Testis (tissue), 3 donors: ENCODE results near the gene KCTD5. TPM values are rescaled to one million over a fixed set of nuclear protein-coding genes. Genes with fewer than 3 reads are reported as not detected.

Experiments
- DNase-seq: peaks from one replicate; pipeline ENCODE4 v3.0.0-alpha.2; 2019
- H3K27ac ChIP-seq, 2 donors: fragments of 200-600 bp; sonication (generic); one replicate each; pipeline ENCODE4 v1.5.1; 2019
- H3K27me3 ChIP-seq: fragments of 200-600 bp; sonication (generic); one replicate; pipeline ENCODE4 v1.5.1; 2019
- H3K36me3 ChIP-seq: fragments of 200-600 bp; sonication (generic); one replicate; pipeline ENCODE4 v1.5.1; 2017; ENCODE audit warnings: low read depth; ENCODE audit errors: missing control alignments
- H3K4me1 ChIP-seq: fragments of 200-600 bp; sonication (generic); one replicate; pipeline ENCODE4 v1.5.1; 2019
- H3K4me3 ChIP-seq, 2 donors: fragments of 200-600 bp; sonication (generic); one replicate each; pipeline ENCODE4 v1.5.1; 2017 to 2019
- H3K9me3 ChIP-seq: fragments of 200-600 bp; sonication (generic); one replicate; pipeline ENCODE4 v1.5.1; 2017
- CTCF ChIP-seq, 3 experiments: fragments of 450-650 bp in 2 of 3; fragments of 200-600 bp in 1 of 3; sonication (generic) in 1 of 3; IDR thresholded peaks; one replicate each; pipeline ENCODE4 v1.5.1; 2016 to 2019; ENCODE audit warnings: antibody characterized with exemption in 3 of 3, mild to moderate bottlenecking in 2 of 3, moderate library complexity in 1 of 3
- POLR2A ChIP-seq: fragments of 450-650 bp; IDR thresholded peaks from one replicate; pipeline ENCODE4 v1.6.1; 2017; ENCODE audit warnings: antibody characterized with exemption, mild to moderate bottlenecking, moderate library complexity
- whole genome bisulfite sequencing, 2 donors: methylation state at CpG; one replicate each; pipeline ENCODE4 v1.1.5; 2018; 5-methylcytosine and 5-hydroxymethylcytosine counted together
- intact Hi-C: fragments of 100-400 bp; cut with DNase I; formaldehyde crosslinking; loops from one replicate; pipeline ENCODE4 v1.15.1; 2023; ENCODE audit warnings: low total_unique reads
- polyA plus RNA-seq: library from polyadenylated mRNA; stranded (reverse); fragments of 350-450 nt; fragmentation: Illumina TruSeq; extraction: RNeasy Lipid Tissue Mini Kit (QIAGEN cat#74804); gene quantifications from one replicate; pipeline ENCODE4 v1.2.3, GENCODE V29; 2014; ENCODE audit warnings: low read depth, low replicate concordance; ENCODE audit not compliant: insufficient read depth
- total RNA-seq, 2 donors: library from RNA; depleted of rRNA; stranded (reverse); fragments of >200 nt; gene quantifications; one replicate each; pipeline ENCODE4 v1.2.3, GENCODE V29; 2016

KCTD5 gene
- total and polyA plus RNA-seq, 3 donors from 2014 or later = 33.3 to 72.2 (median 63.9) TPM

- Histone ChIP-seq H3K27ac (no peak overlapping the region), H3K36me3 (no peaks in the 10 kb centered on the region), H3K4me3 (no peak overlapping the region), H3K27me3 (no peaks in the 10 kb centered on the region), H3K4me1 (peaks cover 9% of the 10 kb centered on the region), H3K9me3 (no peaks in the 10 kb centered on the region)
- no peak for TF ChIP-seq CTCF (IDR thresholded peaks at IDR 0.05)
- TF ChIP-seq POLR2A = no peak
- intact Hi-C loops = no loop called here
- DNase-seq = no peak
- 93% methylated on average over 8 to 17 of the region's 17 CpGs for WGBS, 2 donors
Measured at GRCh38 chr16:2697401-2697948, 15.2 kb downstream of the KCTD5 start.

GRCh38 chr16:2698103-2698870 lies 16.0 kb downstream of the KCTD5 start:
- 90 to 93% methylated on average over 17 to 26 of the region's 28 CpGs for WGBS, 2 donors
- Histone ChIP-seq H3K27ac (no peak overlapping the region), H3K4me1 (peaks cover under 1% of the 10 kb centered on the region), H3K27me3 (no peaks in the 10 kb centered on the region), H3K9me3 (no peaks in the 10 kb centered on the region), H3K36me3 (no peaks in the 10 kb centered on the region), H3K4me3 (no peak overlapping the region)
- TF ChIP-seq POLR2A = no peak
- no peak for TF ChIP-seq CTCF (IDR thresholded peaks at IDR 0.05)
- DNase-seq = no peak
- intact Hi-C loops = no loop called here

DNA sequence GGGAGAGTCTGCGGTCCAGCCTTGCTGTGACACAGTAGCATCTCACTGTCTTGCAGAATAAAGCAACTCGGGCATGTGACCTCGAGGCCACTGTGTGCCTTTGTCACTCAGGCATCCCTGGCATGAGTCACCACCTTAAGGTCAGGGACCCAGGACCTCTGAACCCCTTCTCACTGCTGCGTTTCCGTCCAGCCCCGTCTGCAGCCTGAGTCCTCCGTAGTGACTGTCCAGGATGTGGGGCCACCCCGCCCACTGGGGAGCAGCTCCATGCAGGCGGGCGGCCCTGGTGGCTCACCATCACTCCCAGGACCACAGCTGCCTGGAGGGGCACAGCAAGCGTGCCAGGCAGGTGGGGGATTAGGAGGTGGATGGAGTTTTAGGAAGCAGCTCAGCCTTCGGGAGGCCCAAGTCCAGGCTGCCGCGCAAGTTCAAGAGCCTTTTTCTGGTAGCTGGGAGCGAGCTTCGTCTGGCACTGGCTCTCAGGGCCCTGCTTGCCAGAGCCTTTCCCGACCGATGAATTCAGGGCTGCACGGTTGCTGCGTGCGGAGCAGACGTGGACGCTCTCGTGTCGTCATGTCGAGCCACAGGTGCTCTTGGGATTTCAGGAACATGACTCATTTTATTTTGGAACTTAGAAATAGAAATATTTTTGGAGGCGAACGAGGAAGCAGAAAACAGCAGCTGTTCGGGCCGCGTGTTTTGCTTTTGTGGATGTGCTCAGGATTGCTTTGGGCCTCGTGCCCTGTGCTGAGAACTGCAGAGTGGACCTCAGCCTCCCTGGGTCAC lies 16.8 kb downstream of the KCTD5 start:
- H3K4me1 ChIP-seq = no peaks in the 10 kb centered on the region
- H3K4me3 ChIP-seq = no peak overlapping the region
- 86 to 91% methylated on average over 24 to 31 of the region's 32 CpGs for WGBS, 2 donors
- no peaks in the 10 kb centered on the region for H3K9me3 ChIP-seq
- H3K36me3 ChIP-seq = no peaks in the 10 kb centered on the region
- no peaks in the 10 kb centered on the region for H3K27me3 ChIP-seq
- TF ChIP-seq CTCF (IDR thresholded peaks at IDR 0.05) (no peak), POLR2A (no peak)
- H3K27ac ChIP-seq = no peak overlapping the region
- no peak for DNase-seq
- intact Hi-C loops = no loop called here

DNA sequence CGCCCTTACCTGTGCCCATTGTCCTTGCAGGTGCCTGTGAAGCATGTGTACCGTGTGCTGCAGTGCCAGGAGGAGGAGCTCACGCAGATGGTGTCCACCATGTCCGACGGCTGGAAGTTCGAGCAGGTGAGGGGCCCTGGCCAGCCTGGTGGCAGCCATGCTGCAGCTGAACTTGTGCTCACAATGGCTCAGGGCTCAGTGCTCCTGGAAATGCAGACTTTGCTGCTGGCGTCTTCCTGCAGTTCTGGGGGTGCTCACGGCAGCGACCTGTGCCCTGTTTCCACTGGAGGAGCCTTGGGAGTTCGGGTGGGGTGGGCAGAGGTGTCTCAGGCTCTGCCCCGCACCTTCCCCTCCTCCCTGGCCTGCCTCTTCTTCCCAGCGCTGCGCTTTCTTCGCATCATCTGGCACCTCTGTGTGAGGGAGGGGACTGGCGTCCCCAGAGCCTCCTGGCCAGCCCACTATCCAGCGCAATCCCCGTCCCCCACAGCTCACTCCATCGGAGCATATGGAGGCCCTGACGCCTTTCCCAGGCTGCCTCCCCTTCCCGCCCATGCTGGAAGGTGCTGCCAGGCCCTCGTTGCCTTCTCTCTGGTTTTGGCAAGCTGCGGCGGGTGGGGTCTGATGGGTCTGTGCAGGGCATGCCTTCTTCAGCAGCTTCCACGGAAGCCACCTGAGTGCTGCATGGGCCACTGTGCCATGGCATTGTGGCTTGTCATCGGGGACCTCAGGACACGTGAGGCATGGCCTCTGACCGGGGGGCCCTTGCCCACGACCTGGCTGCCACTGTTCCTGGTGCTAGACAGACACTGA lies 17.7 kb downstream of the KCTD5 start:
- Histone ChIP-seq H3K4me3 (no peak overlapping the region), H3K27me3 (no peaks in the 10 kb centered on the region), H3K4me1 (no peaks in the 10 kb centered on the region), H3K36me3 (no peaks in the 10 kb centered on the region), H3K9me3 (no peaks in the 10 kb centered on the region), H3K27ac (no peak overlapping the region)
- TF ChIP-seq POLR2A = no peak
- TF ChIP-seq CTCF (IDR thresholded peaks at IDR 0.05) = no peak
- WGBS, 2 donors = 91 to 96% methylated on average over 10 to 28 of the region's 28 CpGs
- intact Hi-C loops = no loop called here
- DNase-seq = no peak
